Naive thymus-derived CD4-positive, alpha-beta T cell (primary cell): ENCODE results near the gene DENND1B. TPM values are rescaled to one million over a fixed set of nuclear protein-coding genes. Genes with fewer than 3 reads are reported as not detected.

Experiments used
- ATAC-seq: fragments of 150-1000 bp; cut with Tn5 transposase; 2 replicates; pipeline ENCODE4 v1.10.0; 2021; ENCODE audit warnings: mild to moderate bottlenecking, moderate library complexity
- CTCF ChIA-PET: fragments of 350-600 bp; sonication (Branson Sonifier 250); formaldehyde crosslinking; loops from one replicate; lab custom pipeline; 2021; ENCODE audit warnings: antibody characterized with exemption; lab: Charles Lee
- POLR2A ChIA-PET: fragments of 350-600 bp; sonication (Branson Sonifier 250); formaldehyde crosslinking; loops from one replicate; lab custom pipeline; 2021; ENCODE audit warnings: antibody characterized with exemption, inconsistent platforms; lab: Charles Lee
- DNase-seq, 9 donors: peaks; one replicate each; pipeline versions ENCODE4 v3.0.0 to v3.0.0-alpha.2; 2020 to 2022; ENCODE audit warnings: mixed read lengths in 1 of 9
- H3K27ac ChIP-seq: one replicate; pipeline ENCODE4 v1.7.0; 2013; ENCODE audit warnings: mild to moderate bottlenecking, low read depth, low read length, moderate library complexity
- H3K27me3 ChIP-seq, 2 donors: one replicate each; pipeline ENCODE4 v1.7.0; 2013; ENCODE audit warnings: low read length in 2 of 2, mild to moderate bottlenecking in 2 of 2, moderate library complexity in 2 of 2; ENCODE audit not compliant: control insufficient read depth in 2 of 2, insufficient read depth in 2 of 2
- H3K36me3 ChIP-seq, 3 experiments: 1 replicate in 2 of 3; 2 replicates in 1 of 3; pipeline ENCODE4 v1.7.0; 2013; ENCODE audit warnings: low read length in 3 of 3, mild to moderate bottlenecking in 3 of 3, moderate library complexity in 1 of 3; ENCODE audit not compliant: insufficient read depth in 3 of 3, control insufficient read depth in 2 of 3
- H3K4me1 ChIP-seq, 2 donors: one replicate each; pipeline ENCODE4 v1.7.0; 2013; ENCODE audit warnings: low read length in 2 of 2, mild to moderate bottlenecking in 2 of 2, moderate library complexity in 1 of 2; ENCODE audit not compliant: control insufficient read depth in 2 of 2, insufficient read depth in 2 of 2
- H3K4me3 ChIP-seq: 2 replicates; pipeline ENCODE4 v1.7.0; 2013; ENCODE audit warnings: mild to moderate bottlenecking, low read length
- H3K9me3 ChIP-seq, 3 experiments: 1 replicate in 2 of 3; 2 replicates in 1 of 3; pipeline ENCODE4 v1.7.0; 2013; ENCODE audit warnings: low read length in 3 of 3; ENCODE audit not compliant: control insufficient read depth in 2 of 3
- H3K27ac Mint-ChIP-seq, 9 donors: one replicate each; pipeline ENCODE4 v1.8.0; 2020 to 2022; ENCODE audit warnings: mixed read lengths in 9 of 9, mild to moderate bottlenecking in 8 of 9, moderate library complexity in 5 of 9, inconsistent platforms in 2 of 9
- H3K27me3 Mint-ChIP-seq, 5 donors: one replicate each; pipeline ENCODE4 v1.8.0; 2021 to 2022; ENCODE audit warnings: mixed read lengths in 5 of 5, mild to moderate bottlenecking in 1 of 5
- H3K36me3 Mint-ChIP-seq, 5 donors: one replicate each; pipeline ENCODE4 v1.8.0; 2020 to 2022; ENCODE audit warnings: mixed read lengths in 5 of 5, mild to moderate bottlenecking in 3 of 5, inconsistent platforms in 1 of 5
- H3K4me1 Mint-ChIP-seq, 7 donors: one replicate each; pipeline ENCODE4 v1.8.0; 2020 to 2022; ENCODE audit warnings: mixed read lengths in 7 of 7, mild to moderate bottlenecking in 3 of 7, inconsistent platforms in 1 of 7
- H3K4me3 Mint-ChIP-seq, 10 donors: one replicate each; pipeline ENCODE4 v1.8.0; 2020 to 2022; ENCODE audit warnings: mild to moderate bottlenecking in 10 of 10, mixed read lengths in 10 of 10, moderate library complexity in 6 of 10, inconsistent platforms in 2 of 10
- H3K9me3 Mint-ChIP-seq, 11 donors: one replicate each; pipeline ENCODE4 v1.8.0; 2020 to 2022; ENCODE audit warnings: mixed read lengths in 11 of 11, mild to moderate bottlenecking in 4 of 11, inconsistent platforms in 1 of 11, moderate library complexity in 1 of 11
- intact Hi-C, 2 donors: fragments of 100-400 bp; cut with micrococcal nuclease; formaldehyde crosslinking; loops; one replicate each; pipeline ENCODE4 v1.15.1; 2023
- polyA plus RNA-seq, 2 donors: library from polyadenylated mRNA; unstranded; fragments of 300-500 nt; fragmentation: Illumina TruSeq; gene quantifications; one replicate each; pipeline ENCODE4 v1.2.3, GENCODE V29; 2021
- total RNA-seq, 6 experiments: library from RNA in 5 of 6; stranded (reverse) in 5 of 6; gene quantifications; 1 replicate in 5 of 6; 2 replicates in 1 of 6; pipeline ENCODE4 v1.2.3 and lab custom pipeline; 2021 to 2026

Gene DENND1B
- total and polyA plus RNA-seq, 7 experiments from 2014 or later, result 7.3 to 28.7 (median 18.2) TPM

DNA sequence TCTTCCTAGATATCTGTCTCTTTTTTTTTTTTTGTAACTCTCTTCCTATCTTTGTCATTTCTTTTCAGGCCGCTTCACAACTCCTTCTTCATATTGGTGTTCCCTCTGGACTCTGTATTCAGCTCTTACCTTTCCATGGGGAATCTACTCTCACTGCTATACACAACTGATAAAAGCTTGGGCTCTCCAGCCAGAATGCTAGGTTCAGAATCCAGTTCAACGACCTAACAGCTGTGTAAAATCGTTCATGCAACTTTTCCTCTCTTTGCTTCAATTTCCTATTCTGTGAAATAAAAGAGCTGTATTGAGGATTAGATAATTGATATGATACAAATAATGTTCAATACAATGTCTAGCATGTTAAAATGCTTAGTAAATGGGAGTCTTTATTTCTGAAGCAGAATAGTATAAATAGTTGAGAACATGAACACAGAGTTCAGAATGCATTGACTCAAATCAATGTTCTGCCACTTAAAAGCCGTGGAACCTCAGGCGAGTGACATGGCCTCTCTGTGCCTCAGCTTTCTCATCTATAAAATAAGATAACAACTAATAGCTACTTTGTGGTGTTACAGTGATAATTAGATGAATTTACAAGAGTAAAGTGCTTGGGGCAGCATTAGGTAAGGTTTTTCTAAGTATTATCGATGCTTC lies 88.5 kb downstream of the DENND1B start:
- H3K27me3 ChIP-seq, result no peaks in the 10 kb centered on the region
- POLR2A ChIA-PET, result no interaction called here
- no peak overlapping the region for H3K4me3 ChIP-seq
- Mint-ChIP-seq H3K4me1 (peaks cover 0 to 40% (median 33%) of the 10 kb centered on the region in 7 donors), H3K4me3 (no peak overlapping the region), H3K36me3 (peaks cover 10 to 37% (median 32%) of the 10 kb centered on the region in 5 donors), H3K9me3 (peaks cover 4 to 24% (median 12%) of the 10 kb centered on the region in 11 donors), H3K27ac (peak overlapping the region in 1 of 9 donors; percentile 3), H3K27me3 (no peaks in the 10 kb centered on the region)
- no peaks in the 10 kb centered on the region for H3K4me1 ChIP-seq
- intact Hi-C loops, result no loop called here
- no peak for ATAC-seq
- DNase-seq, result no peak
- H3K27ac ChIP-seq, result no peak overlapping the region
- CTCF ChIA-PET, result no interaction called here
- H3K9me3 ChIP-seq, result no peaks in the 10 kb centered on the region
- H3K36me3 ChIP-seq, result no peaks in the 10 kb centered on the region

DNA sequence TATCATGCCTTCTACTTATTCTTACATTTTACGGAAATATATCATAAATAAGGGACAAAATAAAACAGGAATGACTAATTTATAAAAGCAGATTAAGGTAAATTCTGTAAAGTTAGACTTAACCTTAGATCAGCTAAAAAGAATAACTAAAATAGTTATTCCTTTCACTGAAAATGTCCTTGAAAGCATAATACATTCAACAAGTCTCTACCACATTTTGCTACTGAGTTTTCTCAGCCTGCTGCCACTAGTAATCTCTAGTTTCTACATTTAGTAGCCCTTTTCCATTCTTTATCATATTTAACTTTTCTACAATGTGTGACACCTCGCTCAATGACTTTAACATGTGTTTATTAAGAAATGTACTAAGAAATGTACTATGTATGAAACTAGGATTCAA lies 89.0 kb downstream of the DENND1B start:
- H3K4me3 ChIP-seq, result no peak overlapping the region

DNA sequence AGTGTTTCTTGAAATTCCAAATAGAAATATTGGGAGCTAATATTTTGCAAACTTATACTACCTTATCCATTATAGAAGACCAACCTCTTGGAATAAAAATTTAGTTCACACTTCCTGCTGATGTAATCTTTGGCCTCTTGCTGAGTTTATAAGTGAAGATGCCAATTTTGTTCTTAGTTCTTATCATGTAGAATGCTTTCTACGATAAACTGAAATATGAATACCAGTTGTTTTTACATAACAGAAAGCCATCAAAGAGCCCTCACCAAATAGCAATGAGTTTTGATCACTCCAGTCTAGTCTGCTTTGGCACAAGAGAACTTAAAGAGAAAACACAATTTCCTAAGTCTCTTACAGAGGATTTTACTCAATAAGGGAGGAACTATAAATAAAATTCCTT lies 89.5 kb downstream of the DENND1B start:
- DNase-seq (no peak), ATAC-seq (no peak)
- ChIA-PET POLR2A (no interaction called here), CTCF (no interaction called here)
- Mint-ChIP-seq H3K4me1 (peaks cover 3 to 45% (median 30%) of the 10 kb centered on the region in 7 donors), H3K9me3 (peaks cover 4 to 24% (median 12%) of the 10 kb centered on the region in 11 donors), H3K4me3 (no peak overlapping the region), H3K36me3 (peaks cover 10 to 31% (median 26%) of the 10 kb centered on the region in 5 donors), H3K27me3 (no peaks in the 10 kb centered on the region), H3K27ac (no peak overlapping the region)
- no peaks in the 10 kb centered on the region for H3K27me3 ChIP-seq
- H3K4me1 ChIP-seq, result no peaks in the 10 kb centered on the region
- no peaks in the 10 kb centered on the region for H3K36me3 ChIP-seq
- H3K4me3 ChIP-seq, result no peak overlapping the region
- no peaks in the 10 kb centered on the region for H3K9me3 ChIP-seq
- H3K27ac ChIP-seq, result no peak overlapping the region
- intact Hi-C loops, result no loop called here

More for the DNA sequence above, 89.0 kb downstream of the DENND1B start:
- no peak overlapping the region for H3K27ac ChIP-seq
- intact Hi-C loops, result no loop called here
- H3K9me3 ChIP-seq, result no peaks in the 10 kb centered on the region
- peaks cover 4 to 24% (median 12%) of the 10 kb centered on the region in 11 donors for H3K9me3 Mint-ChIP-seq
- peak overlapping the region in 1 of 9 donors; percentile 3 for H3K27ac Mint-ChIP-seq
- no peaks in the 10 kb centered on the region for H3K36me3 ChIP-seq
- POLR2A ChIA-PET, result no interaction called here
- peaks cover 10 to 35% (median 31%) of the 10 kb centered on the region in 5 donors for H3K36me3 Mint-ChIP-seq
- H3K4me1 ChIP-seq, result no peaks in the 10 kb centered on the region
- H3K4me1 Mint-ChIP-seq, result peaks cover 3 to 45% (median 31%) of the 10 kb centered on the region in 7 donors
- H3K27me3 ChIP-seq, result no peaks in the 10 kb centered on the region
- no peak for ATAC-seq
- H3K27me3 Mint-ChIP-seq, result no peaks in the 10 kb centered on the region
- no peak overlapping the region for H3K4me3 Mint-ChIP-seq
- no peak for DNase-seq
- CTCF ChIA-PET, result no interaction called here

DNA sequence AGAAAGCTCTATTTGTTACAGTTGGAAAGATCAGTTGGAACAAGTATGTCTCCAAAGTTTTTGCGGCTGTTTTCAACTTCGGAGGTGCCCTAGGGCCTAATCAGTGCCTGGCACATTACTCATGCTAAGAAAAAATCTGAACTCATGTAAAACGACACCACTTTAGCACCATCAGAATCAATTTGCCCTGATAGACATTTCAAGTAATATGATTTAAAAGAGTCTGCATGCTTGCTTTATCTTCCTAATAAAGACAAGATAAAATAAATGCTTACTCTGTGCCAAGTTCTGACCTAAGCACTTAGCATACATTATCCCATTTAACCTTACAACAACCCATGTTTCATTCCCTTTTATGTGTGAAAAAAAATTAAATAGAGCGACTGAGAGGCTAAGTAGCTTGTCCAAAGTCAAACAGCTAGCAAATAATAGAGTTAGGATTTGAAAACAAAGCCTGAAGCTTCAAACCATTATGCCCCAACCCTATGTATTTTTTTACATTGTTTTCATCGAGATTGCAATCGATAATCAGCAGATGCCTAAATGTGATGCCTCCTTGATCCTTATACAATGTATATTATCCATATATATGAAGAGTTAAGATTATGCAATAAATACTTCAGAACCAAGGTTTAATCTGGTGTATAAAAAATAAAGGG lies 91.3 kb downstream of the DENND1B start:
- no peaks in the 10 kb centered on the region for H3K4me1 ChIP-seq
- Mint-ChIP-seq H3K27ac (no peak overlapping the region), H3K9me3 (peaks cover 3 to 14% (median 11%) of the 10 kb centered on the region in 11 donors), H3K4me1 (peaks cover 3 to 45% (median 30%) of the 10 kb centered on the region in 7 donors), H3K4me3 (no peak overlapping the region), H3K27me3 (no peaks in the 10 kb centered on the region), H3K36me3 (peaks cover 10 to 17% (median 11%) of the 10 kb centered on the region in 5 donors)
- no peak overlapping the region for H3K4me3 ChIP-seq
- no peak for DNase-seq
- POLR2A ChIA-PET, result no interaction called here
- no peaks in the 10 kb centered on the region for H3K36me3 ChIP-seq
- no peaks in the 10 kb centered on the region for H3K9me3 ChIP-seq
- no peak overlapping the region for H3K27ac ChIP-seq
- no peaks in the 10 kb centered on the region for H3K27me3 ChIP-seq
- ATAC-seq, result no peak
- intact Hi-C loops, result no loop called here
- CTCF ChIA-PET, result no interaction called here

DNA sequence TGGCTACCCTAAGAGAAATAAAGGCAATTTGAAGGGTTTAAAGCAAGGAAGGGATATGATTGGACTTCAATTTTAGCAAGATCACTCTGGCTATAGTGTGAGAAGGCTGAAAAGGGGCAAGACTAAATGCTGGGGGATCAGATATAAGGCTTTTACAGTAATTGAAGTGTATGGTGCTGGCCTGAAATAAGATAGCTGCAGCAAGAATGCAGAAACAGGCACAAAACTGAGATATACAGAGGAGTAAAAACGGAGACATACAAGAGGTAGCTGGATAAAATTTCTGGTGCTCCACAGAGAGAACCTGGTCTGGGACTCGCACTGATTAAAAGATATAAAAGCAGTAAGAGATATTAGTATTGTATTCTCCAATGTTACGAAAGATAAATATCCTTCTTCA lies 92.0 kb downstream of the DENND1B start:
- H3K4me1 Mint-ChIP-seq, result peaks cover 3 to 45% (median 28%) of the 10 kb centered on the region in 7 donors
- CTCF ChIA-PET, result no interaction called here
- H3K9me3 ChIP-seq, result no peaks in the 10 kb centered on the region

DNA sequence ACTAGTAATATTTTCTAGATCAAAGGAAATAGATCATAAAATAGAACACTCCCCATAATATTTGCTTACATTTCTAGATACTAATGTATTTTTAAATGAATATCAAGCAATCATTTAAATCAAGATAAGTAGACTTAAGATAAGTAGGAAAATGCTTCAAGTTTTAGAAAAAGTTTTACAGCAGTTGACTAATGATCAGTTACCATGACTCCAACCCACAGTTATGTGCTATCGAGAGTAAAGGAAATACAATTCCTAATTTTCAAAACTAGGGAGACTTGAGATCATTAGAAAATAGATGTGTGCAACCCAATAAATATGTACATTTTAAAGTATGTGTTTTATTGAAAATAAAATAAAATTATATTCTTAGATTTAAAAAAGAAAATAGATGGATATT lies 95.0 kb downstream of the DENND1B start:
- no peaks in the 10 kb centered on the region for H3K4me1 ChIP-seq
- H3K4me3 ChIP-seq, result no peak overlapping the region
- Mint-ChIP-seq H3K36me3 (no peaks in the 10 kb centered on the region), H3K4me3 (no peak overlapping the region), H3K27me3 (no peaks in the 10 kb centered on the region), H3K9me3 (no peaks in the 10 kb centered on the region), H3K4me1 (peaks cover 5 to 47% (median 36%) of the 10 kb centered on the region in 7 donors), H3K27ac (no peak overlapping the region)
- ATAC-seq (no peak), DNase-seq (no peak)
- no peaks in the 10 kb centered on the region for H3K9me3 ChIP-seq
- POLR2A ChIA-PET, result no interaction called here
- CTCF ChIA-PET, result no interaction called here
- no peaks in the 10 kb centered on the region for H3K27me3 ChIP-seq
- intact Hi-C loops, result no loop called here
- no peak overlapping the region for H3K27ac ChIP-seq
- no peaks in the 10 kb centered on the region for H3K36me3 ChIP-seq

More for the DNA sequence above, 92.0 kb downstream of the DENND1B start:
- no peaks in the 10 kb centered on the region for H3K27me3 ChIP-seq
- H3K36me3 ChIP-seq, result no peaks in the 10 kb centered on the region
- Mint-ChIP-seq H3K4me3 (no peak overlapping the region), H3K36me3 (peaks cover 2 to 9% (median 4%) of the 10 kb centered on the region in 5 donors), H3K9me3 (peaks cover 1 to 7% (median 3%) of the 10 kb centered on the region in 11 donors), H3K27ac (no peak overlapping the region), H3K27me3 (no peaks in the 10 kb centered on the region)
- intact Hi-C loops, result no loop called here
- ATAC-seq, result no peak
- no peaks in the 10 kb centered on the region for H3K4me1 ChIP-seq
- DNase-seq, result no peak
- POLR2A ChIA-PET, result no interaction called here
- no peak overlapping the region for H3K27ac ChIP-seq
- H3K4me3 ChIP-seq, result no peak overlapping the region
